IMR-90 (cell line): ENCODE data around the gene CBX3. TPM values are rescaled to one million over a fixed set of nuclear protein-coding genes. Genes with fewer than 3 reads are reported as not detected.

ENCODE experiments used
- ATAC-seq: fragments of 200-7000 bp; cut with Tn5 transposase; 2 replicates; pipeline ENCODE4 v1.9.1; 2020; ENCODE audit warnings: low read depth, mild to moderate bottlenecking, moderate library complexity
- BruUV-seq: library from RNA; stranded (reverse); fragments of 400-500 nt; replicated peaks from 2 replicates; lab custom pipeline; 2021; lab: Mats Ljungman, UMichigan
- CTCF ChIA-PET: fragments of 300-600 bp; formaldehyde crosslinking; extraction: SDS; loops from one replicate; lab custom pipeline; 2021; ENCODE audit warnings: antibody characterized with exemption; lab: Yijun Ruan, JAX
- POLR2A ChIA-PET: fragments of 300-600 bp; sonication (Branson Sonifier 250); formaldehyde crosslinking; loops from one replicate; lab custom pipeline; 2022; ENCODE audit warnings: antibody characterized with exemption; ENCODE audit not compliant: unreplicated experiment; lab: Charles Lee
- DNase-seq: peaks from one replicate; pipeline ENCODE4 v3.0.0; 2013
- H2AFZ ChIP-seq: replicated peaks from 2 replicates; pipeline ENCODE3; 2013; ENCODE audit warnings: low read length, mild to moderate bottlenecking; ENCODE audit not compliant: poor library complexity
- H2AK5ac ChIP-seq: 2 replicates; pipeline ENCODE4 v1.6.1; 2013; ENCODE audit warnings: low read depth, low read length, inconsistent platforms
- H2AK9ac ChIP-seq: replicated peaks from 2 replicates; pipeline ENCODE3; 2013; ENCODE audit warnings: mild to moderate bottlenecking, low read depth, low read length, moderate library complexity; ENCODE audit not compliant: poor library complexity
- H2BK120ac ChIP-seq: 2 replicates; pipeline ENCODE4 v1.6.1; 2013; ENCODE audit warnings: low read depth, low read length, inconsistent platforms
- H2BK15ac ChIP-seq: 3 replicates; pipeline ENCODE4 v1.6.1; 2013; ENCODE audit warnings: low read depth, low read length, inconsistent platforms
- H2BK20ac ChIP-seq: 2 replicates; pipeline ENCODE4 v1.6.1; 2013; ENCODE audit warnings: low read depth, mild to moderate bottlenecking, inconsistent platforms, low read length, moderate library complexity
- H2BK5ac ChIP-seq: 2 replicates; pipeline ENCODE4 v1.6.1; 2013; ENCODE audit warnings: mild to moderate bottlenecking, low read depth, low read length, inconsistent platforms; ENCODE audit not compliant: poor library complexity, severe bottlenecking
- H3K14ac ChIP-seq: replicated peaks from 2 replicates; pipeline ENCODE4 v1.6.1; 2013; ENCODE audit warnings: low read depth, low read length, inconsistent platforms
- H3K18ac ChIP-seq: 2 replicates; pipeline ENCODE4 v1.6.1; 2013; ENCODE audit warnings: low read depth, low read length, control low read depth
- H3K23ac ChIP-seq: 2 replicates; pipeline ENCODE4 v1.6.1; 2013; ENCODE audit warnings: low read depth, low read length, inconsistent platforms
- H3K27ac ChIP-seq: 2 replicates; pipeline ENCODE4 v1.5.1; 2013; ENCODE audit warnings: mild to moderate bottlenecking, control low read depth, low read length; ENCODE audit not compliant: insufficient read depth
- H3K27me3 ChIP-seq: 2 replicates; pipeline ENCODE4 v1.6.1; 2013; ENCODE audit warnings: low read length; ENCODE audit not compliant: control insufficient read depth, insufficient read depth
- H3K36me3 ChIP-seq: 2 replicates; pipeline ENCODE4 v1.6.1; 2013; ENCODE audit warnings: low read length, mixed read lengths; ENCODE audit not compliant: control insufficient read depth, insufficient read depth
- H3K4ac ChIP-seq: 2 replicates; pipeline ENCODE4 v1.6.1; 2013; ENCODE audit warnings: low read depth, low read length, inconsistent platforms
- H3K4me1 ChIP-seq: 2 replicates; pipeline ENCODE4 v1.6.1; 2013; ENCODE audit warnings: low read length, mixed read lengths; ENCODE audit not compliant: control insufficient read depth, insufficient read depth
- H3K4me2 ChIP-seq: 2 replicates; pipeline ENCODE4 v1.6.1; 2013; ENCODE audit warnings: low read depth, mild to moderate bottlenecking, control low read depth, low read length, moderate library complexity
- H3K4me3 ChIP-seq: 2 replicates; pipeline ENCODE4 v1.5.1; 2013; ENCODE audit warnings: low read depth, mild to moderate bottlenecking, control low read depth, low read length, moderate library complexity; ENCODE audit not compliant: insufficient read depth
- H3K56ac ChIP-seq: 2 replicates; pipeline ENCODE4 v1.6.1; 2013; ENCODE audit warnings: low read length, inconsistent platforms; ENCODE audit not compliant: insufficient read depth; ENCODE audit errors: extremely low read depth
- H3K79me1 ChIP-seq, 2 experiments: 2 replicates each; pipeline ENCODE4 v1.6.1; 2013; ENCODE audit warnings: low read length in 2 of 2, inconsistent platforms in 1 of 2, low read depth in 1 of 2
- H3K9ac ChIP-seq: 2 replicates; pipeline ENCODE4 v1.6.1; 2013; ENCODE audit warnings: low read depth, low read length, control low read depth
- H3K9me1 ChIP-seq: 2 replicates; pipeline ENCODE4 v1.6.1; 2013; ENCODE audit warnings: low read length, inconsistent platforms; ENCODE audit not compliant: insufficient read depth
- H3K9me3 ChIP-seq: 2 replicates; pipeline ENCODE4 v1.6.1; 2013; ENCODE audit warnings: low read length; ENCODE audit not compliant: control insufficient read depth, insufficient read depth
- H4K20me1 ChIP-seq: 2 replicates; pipeline ENCODE4 v1.6.1; 2013; ENCODE audit warnings: low read length, inconsistent platforms; ENCODE audit not compliant: insufficient read depth
- H4K5ac ChIP-seq: 2 replicates; pipeline ENCODE4 v1.6.1; 2013; ENCODE audit warnings: mild to moderate bottlenecking, low read depth, low read length, control low read depth
- H4K8ac ChIP-seq, 2 experiments: 2 replicates each; pipeline ENCODE4 v1.6.1; 2013; ENCODE audit warnings: low read depth in 2 of 2, low read length in 2 of 2, control low read depth in 1 of 2, inconsistent platforms in 1 of 2
- H4K91ac ChIP-seq: 2 replicates; pipeline ENCODE4 v1.6.1; 2013; ENCODE audit warnings: low read depth, low read length, inconsistent platforms; ENCODE audit not compliant: insufficient read depth
- FOS ChIP-seq: fragments of 150-350 bp; IDR thresholded peaks from 2 replicates; pipeline ENCODE4 v1.6.1; 2016; ENCODE audit warnings: low read depth, low read length
- NFE2L2 ChIP-seq: fragments of 150-350 bp; IDR thresholded peaks from 2 replicates; pipeline ENCODE4 v1.6.1; 2016; ENCODE audit warnings: low read depth, mild to moderate bottlenecking, low read length
- POLR2A ChIP-seq: IDR thresholded peaks from 2 replicates; pipeline ENCODE4 v1.6.1; 2012; ENCODE audit warnings: mild to moderate bottlenecking, low read depth, low read length
- SMC3 ChIP-seq: fragments of 150-350 bp; IDR thresholded peaks from 2 replicates; pipeline ENCODE4 v1.6.1; 2016; ENCODE audit warnings: low read depth, mild to moderate bottlenecking, antibody characterized with exemption, low read length, moderate library complexity
- WGBS, 2 experiments: methylation state at CpG; one replicate each; pipeline versions ENCODE4 v1.1.5 to v1.1.7; 2013; ENCODE audit warnings: missing lambda C conversion rate in 2 of 2; ENCODE audit not compliant: insufficient read length in 1 of 2; ENCODE audit errors: extremely low coverage in 2 of 2; 5-methylcytosine and 5-hydroxymethylcytosine counted together
- dilution Hi-C: fragments of 300-500 bp; cut with HindIII; formaldehyde crosslinking; loops from one replicate; pipeline ENCODE4 v1.14.3; 2018; ENCODE audit warnings: low sequenced_read_pairs; ENCODE audit not compliant: unreplicated experiment
- in situ Hi-C: fragments of 300-500 bp; cut with MboI; formaldehyde crosslinking; loops from 3 replicates; pipeline ENCODE4 v1.14.3; 2019; ENCODE audit warnings: low sequenced_read_pairs, inconsistent platforms, mixed read lengths
- intact Hi-C: fragments of 100-400 bp; cut with micrococcal nuclease; formaldehyde crosslinking; loops from 2 replicates; pipeline ENCODE4 v1.10.0; 2022
- polyA plus RNA-seq, 3 experiments: library from polyadenylated mRNA; depleted of rRNA; stranded (reverse); fragments of >200 nt; gene quantifications; 2 replicates each; pipeline ENCODE4 v1.2.3, GENCODE V29; 2012; ENCODE audit warnings: low replicate concordance in 1 of 3
- total RNA-seq: library from RNA; depleted of rRNA; stranded (reverse); fragments of >200 nt; gene quantifications from 2 replicates; pipeline ENCODE4 v1.2.3, GENCODE V29; 2012
- TF ChIP-seq, protein P1 (sequence below): fragments of 150-350 bp; IDR thresholded peaks from 2 replicates; pipeline ENCODE4 v1.6.1; 2016; ENCODE audit warnings: low read depth, mild to moderate bottlenecking, low read length, moderate library complexity, borderline replicate concordance
- TF ChIP-seq, protein P2 (sequence below): fragments of 150-350 bp; IDR thresholded peaks from 2 replicates; pipeline ENCODE4 v1.6.1; 2017; ENCODE audit warnings: mild to moderate bottlenecking, antibody characterized with exemption, low read length, low read depth

CBX3 gene
- total and polyA plus RNA-seq, 2 of the 4 experiments (the other 2 are of a cell fraction) = 38.2 to 76.5 TPM

DNA sequence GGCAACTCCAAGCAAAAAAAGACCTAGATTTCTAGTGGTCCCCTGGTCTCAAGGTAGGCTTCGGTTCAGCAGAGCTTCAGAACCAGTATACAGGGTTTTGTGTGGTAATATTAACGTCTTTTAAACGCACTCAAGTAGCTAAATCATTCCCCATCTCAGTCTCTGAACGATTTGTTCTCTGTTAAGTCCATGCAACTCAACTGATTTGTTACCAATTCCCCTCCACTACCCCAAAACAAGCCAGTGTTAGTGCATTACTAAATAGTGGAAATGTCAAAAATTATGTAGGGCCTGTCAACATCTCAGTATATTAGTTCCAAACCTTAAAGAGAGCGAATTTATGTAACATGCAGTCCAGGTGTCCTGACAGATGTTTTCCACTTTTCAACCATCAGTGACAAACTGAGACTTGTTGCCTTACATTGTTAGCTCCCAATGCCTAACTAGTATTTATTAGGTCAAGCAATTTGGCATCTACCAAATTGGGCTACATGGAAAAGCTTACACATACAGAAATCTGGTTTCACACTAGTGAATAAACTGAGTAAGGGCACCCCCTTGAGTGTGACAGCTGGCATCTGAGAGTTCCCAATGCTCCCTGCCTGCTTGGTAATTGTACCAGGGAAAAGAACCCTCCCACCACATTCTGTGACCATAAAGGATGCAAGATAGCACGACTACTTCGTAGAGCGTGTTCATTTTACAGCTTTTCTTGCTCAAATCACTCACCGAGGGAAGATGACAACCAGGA, 13.2 kb upstream of the CBX3 start:
- Histone ChIP-seq H3K4ac (no peak overlapping the region), H3K9me3 (no peaks in the 10 kb centered on the region), H3K27ac (no peak overlapping the region), H3K9ac (no peak overlapping the region), H3K9me1 (no peaks in the 10 kb centered on the region), H2AK9ac (no peak overlapping the region), H3K27me3 (no peaks in the 10 kb centered on the region), H3K56ac (no peak overlapping the region), H3K36me3 (peaks cover 34% of the 10 kb centered on the region), H4K8ac (no peak overlapping the region), H2BK20ac (no peak overlapping the region), H3K4me3 (no peak overlapping the region), H3K79me1 (peaks cover 33 to 52% of the 10 kb centered on the region in 2 experiments), H2AFZ (no peak overlapping the region), H2BK15ac (no peak overlapping the region), H2BK120ac (no peak overlapping the region), H3K23ac (no peak overlapping the region), H4K20me1 (peaks cover 68% of the 10 kb centered on the region), H2BK5ac (no peak overlapping the region), H3K4me2 (no peak overlapping the region), H3K14ac (no peak overlapping the region), H4K5ac (no peak overlapping the region), H4K91ac (no peak overlapping the region), H3K18ac (no peak overlapping the region), H2AK5ac (no peak overlapping the region), H3K4me1 (no peaks in the 10 kb centered on the region; the same call in 1 of the 2 replicates)
- dilution Hi-C loops (no loop called here), in situ Hi-C loops (no loop called here), intact Hi-C loops (no loop called here)
- ChIA-PET CTCF (interaction anchor here (1.5 to 2.0 kb wide), 2 partner anchors 10 to 97 kb away, joined by 7 read pairs; no protein-coding TSS in a partner anchor), POLR2A (interaction anchor here (0.7 to 1.1 kb wide), 3 partner anchors 8 to 23 kb away, joined by 3 to 4 read pairs (median 3); no protein-coding TSS in a partner anchor)
- DNase-seq (no peak), ATAC-seq (no peak)
- no TSS peak for BruUV-seq
- WGBS, 2 experiments = no CpG with 5 or more reads among the region's 9 CpGs
- TF ChIP-seq, protein P1, sequence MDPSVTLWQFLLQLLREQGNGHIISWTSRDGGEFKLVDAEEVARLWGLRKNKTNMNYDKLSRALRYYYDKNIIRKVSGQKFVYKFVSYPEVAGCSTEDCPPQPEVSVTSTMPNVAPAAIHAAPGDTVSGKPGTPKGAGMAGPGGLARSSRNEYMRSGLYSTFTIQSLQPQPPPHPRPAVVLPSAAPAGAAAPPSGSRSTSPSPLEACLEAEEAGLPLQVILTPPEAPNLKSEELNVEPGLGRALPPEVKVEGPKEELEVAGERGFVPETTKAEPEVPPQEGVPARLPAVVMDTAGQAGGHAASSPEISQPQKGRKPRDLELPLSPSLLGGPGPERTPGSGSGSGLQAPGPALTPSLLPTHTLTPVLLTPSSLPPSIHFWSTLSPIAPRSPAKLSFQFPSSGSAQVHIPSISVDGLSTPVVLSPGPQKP = no peak
- TF ChIP-seq FOS (no peak), SMC3 (no peak), NFE2L2 (no peak), POLR2A (peak; percentile 50)
- TF ChIP-seq, protein P2, sequence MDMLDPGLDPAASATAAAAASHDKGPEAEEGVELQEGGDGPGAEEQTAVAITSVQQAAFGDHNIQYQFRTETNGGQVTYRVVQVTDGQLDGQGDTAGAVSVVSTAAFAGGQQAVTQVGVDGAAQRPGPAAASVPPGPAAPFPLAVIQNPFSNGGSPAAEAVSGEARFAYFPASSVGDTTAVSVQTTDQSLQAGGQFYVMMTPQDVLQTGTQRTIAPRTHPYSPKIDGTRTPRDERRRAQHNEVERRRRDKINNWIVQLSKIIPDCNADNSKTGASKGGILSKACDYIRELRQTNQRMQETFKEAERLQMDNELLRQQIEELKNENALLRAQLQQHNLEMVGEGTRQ = no peak
